ENCODE measurements around the gene ADH7.

ADH7 gene

GRCh38 chr4:99435154-99435553, at the start of gene ADH7:
TSS of gene ADH7 (minus strand) at chr4:99435342. CDS start at chr4:99435233, 109 bp downstream.
- no peak for DNase-seq (ENCODE audit: insufficient read length, low spot score)
- TF ChIP-seq POLR2A (IDR thresholded peaks at IDR 0.05; ENCODE audit: low read depth, low read length): no peak
- FAIRE-seq: no peak

- FAIRE-seq: no peak
- no peak for TF ChIP-seq POLR2A (IDR thresholded peaks at IDR 0.05; ENCODE audit: low read depth, low read length)
- no peak for DNase-seq (ENCODE audit: insufficient read length, low spot score)
Observed at GRCh38 chr4:99483636-99484035, 48.5 kb upstream of the ADH7 start.

- no peak for FAIRE-seq
- no peak for TF ChIP-seq POLR2A (IDR thresholded peaks at IDR 0.05; ENCODE audit: low read depth, low read length)
- no peak for DNase-seq (ENCODE audit: insufficient read length, low spot score)
Observed at GRCh38 chr4:99473131-99473530, 38.0 kb upstream of the ADH7 start.

GRCh38 chr4:99471896-99472295, 36.8 kb upstream of the ADH7 start:
- FAIRE-seq (no peak), DNase-seq (ENCODE audit: insufficient read length, low spot score) (no peak)
- TF ChIP-seq POLR2A (IDR thresholded peaks at IDR 0.05; ENCODE audit: low read depth, low read length): no peak

GRCh38 chr4:99471349-99471748, 36.2 kb upstream of the ADH7 start:
- no peak for DNase-seq (ENCODE audit: insufficient read length, low spot score)
- TF ChIP-seq POLR2A (IDR thresholded peaks at IDR 0.05; ENCODE audit: low read depth, low read length): no peak
- no peak for FAIRE-seq

GRCh38 chr4:99468889-99469288, 33.7 kb upstream of the ADH7 start:
- no peak for FAIRE-seq
- TF ChIP-seq POLR2A (IDR thresholded peaks at IDR 0.05; ENCODE audit: low read depth, low read length): no peak
- no peak for DNase-seq (ENCODE audit: insufficient read length, low spot score)

GRCh38 chr4:99467887-99468286, 32.7 kb upstream of the ADH7 start:
- TF ChIP-seq POLR2A (IDR thresholded peaks at IDR 0.05; ENCODE audit: low read depth, low read length): no peak
- FAIRE-seq (no peak), DNase-seq (ENCODE audit: insufficient read length, low spot score) (no peak)

- no peak for TF ChIP-seq POLR2A (IDR thresholded peaks at IDR 0.05; ENCODE audit: low read depth, low read length)
- FAIRE-seq: no peak
- DNase-seq (ENCODE audit: insufficient read length, low spot score): no peak
Observed at GRCh38 chr4:99463566-99463965, 28.4 kb upstream of the ADH7 start.

- DNase-seq (ENCODE audit: insufficient read length, low spot score) (peak; percentile 11), FAIRE-seq (peak; percentile 64)
- TF ChIP-seq POLR2A (IDR thresholded peaks at IDR 0.05; ENCODE audit: low read depth, low read length): no peak
Observed at GRCh38 chr4:99462875-99463464, 27.8 kb upstream of the ADH7 start.

GRCh38 chr4:99461623-99462401, 26.7 kb upstream of the ADH7 start:
- no peak for TF ChIP-seq POLR2A (IDR thresholded peaks at IDR 0.05; ENCODE audit: low read depth, low read length)
- FAIRE-seq (no peak), DNase-seq (ENCODE audit: insufficient read length, low spot score) (no peak)

GRCh38 chr4:99459546-99460042, 24.5 kb upstream of the ADH7 start:
- FAIRE-seq (no peak), DNase-seq (ENCODE audit: insufficient read length, low spot score) (no peak)
- no peak for TF ChIP-seq POLR2A (IDR thresholded peaks at IDR 0.05; ENCODE audit: low read depth, low read length)

GRCh38 chr4:99458911-99459447, 23.8 kb upstream of the ADH7 start:
- FAIRE-seq: no peak
- no peak for DNase-seq (ENCODE audit: insufficient read length, low spot score)
- no peak for TF ChIP-seq POLR2A (IDR thresholded peaks at IDR 0.05; ENCODE audit: low read depth, low read length)

GRCh38 chr4:99457676-99458075, 22.5 kb upstream of the ADH7 start:
- no peak for FAIRE-seq
- DNase-seq (ENCODE audit: insufficient read length, low spot score): no peak
- TF ChIP-seq POLR2A (IDR thresholded peaks at IDR 0.05; ENCODE audit: low read depth, low read length): no peak

GRCh38 chr4:99457270-99457669, 22.1 kb upstream of the ADH7 start:
- TF ChIP-seq POLR2A (IDR thresholded peaks at IDR 0.05; ENCODE audit: low read depth, low read length): no peak
- DNase-seq (ENCODE audit: insufficient read length, low spot score) (no peak), FAIRE-seq (no peak)

- TF ChIP-seq POLR2A (IDR thresholded peaks at IDR 0.05; ENCODE audit: low read depth, low read length): no peak
- no peak for DNase-seq (ENCODE audit: insufficient read length, low spot score)
- FAIRE-seq: no peak
Observed at GRCh38 chr4:99447513-99447912, 12.4 kb upstream of the ADH7 start.
